ENCODE measurements around the gene TBCD. TPM values are rescaled to one million over a fixed set of nuclear protein-coding genes. Genes with fewer than 3 reads are reported as not detected.
"Not testable (repeated sequence)": the region's sequence is repeated elsewhere in the genome, so short reads cannot be mapped to it uniquely, and the experiment has no call there.

TBCD gene
- total and polyA plus RNA-seq, 12 donors = 41.3 to 107 (median 52.4) TPM

GRCh38 chr17:82783498-82783897, 31.6 kb downstream of the TBCD start:
- Histone ChIP-seq H3K27me3 (no peaks in the 10 kb centered on the region), H3K4me1 (peaks cover 0 to 23% (median 6%) of the 10 kb centered on the region in 9 donors), H3K27ac (peak overlapping the region in 3 of 10 donors; percentile 53 to 84 (median 73)), H3K4me3 (no peak overlapping the region), H3K36me3 (peaks cover 0 to 31% (median 10%) of the 10 kb centered on the region in 9 donors), H3K9me3 (no peaks in the 10 kb centered on the region)
- intact Hi-C loops (cut with DNase I) = loop anchor here in 9 of 10 donors (2.0 to 10.0 kb wide), 10 partner anchors 61 to 271 kb away; partner anchors contain the start of gene ZNF750 (in 1 of the 9)
- DNase-seq (no peak), ATAC-seq (no peak)
- no peak for TF ChIP-seq CTCF (IDR thresholded peaks at IDR 0.05)
- 93 to 95% methylated on average over 18 of the region's 18 CpGs for WGBS, 2 donors

GRCh38 chr17:82785581-82785980, 33.7 kb downstream of the TBCD start:
- not testable (repeated sequence) for H3K4me3 ChIP-seq, H3K27ac ChIP-seq, ATAC-seq, H3K9me3 ChIP-seq, DNase-seq, H3K27me3 ChIP-seq
- WGBS, 2 donors = 97 to 99% methylated on average over 13 to 15 of the region's 16 CpGs
- intact Hi-C loops (cut with DNase I) = loop anchor here in 3 of 10 donors (10.0 kb wide), 3 partner anchors 59 to 269 kb away; partner anchors contain the start of gene ZNF750 (in 1 of the 3)
- Histone ChIP-seq H3K36me3 (peaks cover 0 to 31% (median 10%) of the 10 kb centered on the region in 9 donors), H3K4me1 (peaks cover 0 to 25% (median 6%) of the 10 kb centered on the region in 9 donors)

GRCh38 chr17:82786427-82786826, 34.6 kb downstream of the TBCD start:
- no peak overlapping the region for H3K27ac ChIP-seq
- intact Hi-C loops (cut with DNase I) = loop anchor here in 3 of 10 donors (10.0 kb wide), 3 partner anchors 58 to 268 kb away; partner anchors contain the start of gene ZNF750 (in 1 of the 3)
- no peak for TF ChIP-seq CTCF (IDR thresholded peaks at IDR 0.05)
- H3K27me3 ChIP-seq = no peaks in the 10 kb centered on the region
- 92 to 95% methylated on average over 10 of the region's 10 CpGs for WGBS, 2 donors
- peaks cover 0 to 33% (median 10%) of the 10 kb centered on the region in 9 donors for H3K36me3 ChIP-seq
- ATAC-seq = no peak
- no peak for DNase-seq
- no peak overlapping the region for H3K4me3 ChIP-seq
- no peaks in the 10 kb centered on the region for H3K9me3 ChIP-seq
- peaks cover 0 to 25% (median 6%) of the 10 kb centered on the region in 9 donors for H3K4me1 ChIP-seq

- H3K27ac ChIP-seq = no peak overlapping the region
- no peaks in the 10 kb centered on the region for H3K9me3 ChIP-seq
- H3K36me3 ChIP-seq = peaks cover 0 to 29% (median 10%) of the 10 kb centered on the region in 9 donors
- peaks cover 0 to 22% (median 2%) of the 10 kb centered on the region in 9 donors for H3K4me1 ChIP-seq
- WGBS, 2 donors = 85 to 86% methylated on average over 27 of the region's 27 CpGs
- H3K4me3 ChIP-seq = no peak overlapping the region
- peak in 5 of 8 donors; percentile 4 to 85 (median 69) for ATAC-seq
- no peak for TF ChIP-seq CTCF (IDR thresholded peaks at IDR 0.05)
- H3K27me3 ChIP-seq = no peaks in the 10 kb centered on the region
- intact Hi-C loops (cut with DNase I) = loop anchor here in 3 of 10 donors (10.0 kb wide), 3 partner anchors 58 to 268 kb away; partner anchors contain the start of gene ZNF750 (in 1 of the 3)
- DNase-seq = no peak
Observed at GRCh38 chr17:82787081-82787848, 35.4 kb downstream of the TBCD start.
